Smooth muscle cell (in vitro differentiated cells): ENCODE data around the gene STK32C. TPM values are rescaled to one million over a fixed set of nuclear protein-coding genes. Genes with fewer than 3 reads are reported as not detected.

Experiments
- DNase-seq: peaks from one replicate; lab custom pipeline; 2025; ENCODE audit not compliant: unreplicated experiment; lab: John Stamatoyannopoulos, UW
- H2AFZ ChIP-seq: fragments of 200-600 bp; sonication (generic); 2 replicates; pipeline ENCODE4 v1.6.0; 2016; ENCODE audit warnings: antibody characterized with exemption, low read depth, mild to moderate bottlenecking
- H3F3A ChIP-seq: fragments of 200-600 bp; sonication (generic); 2 replicates; pipeline ENCODE4 v1.6.0; 2017; ENCODE audit warnings: antibody characterized with exemption, low read depth
- H3K27ac ChIP-seq: fragments of 200-600 bp; sonication (generic); 2 replicates; pipeline ENCODE4 v1.5.1; 2016; ENCODE audit warnings: low read depth, mild to moderate bottlenecking
- H3K27me3 ChIP-seq: fragments of 200-600 bp; sonication (generic); 2 replicates; pipeline ENCODE4 v1.6.1; 2016; ENCODE audit warnings: low read depth, mild to moderate bottlenecking
- H3K36me3 ChIP-seq: fragments of 200-600 bp; sonication (generic); 2 replicates; pipeline ENCODE4 v1.5.1; 2016; ENCODE audit warnings: low read depth
- H3K4me1 ChIP-seq: fragments of 200-600 bp; sonication (generic); 2 replicates; pipeline ENCODE4 v1.5.1; 2016; ENCODE audit warnings: low read depth
- H3K4me2 ChIP-seq: fragments of 200-600 bp; sonication (generic); 2 replicates; pipeline ENCODE4 v1.6.0; 2016; ENCODE audit warnings: mild to moderate bottlenecking
- H3K4me3 ChIP-seq: fragments of 200-600 bp; sonication (generic); 2 replicates; pipeline ENCODE4 v1.5.1; 2016; ENCODE audit warnings: mild to moderate bottlenecking
- H3K79me2 ChIP-seq: fragments of 200-600 bp; sonication (generic); 2 replicates; pipeline ENCODE4 v1.6.0; 2016; ENCODE audit warnings: low read depth, mild to moderate bottlenecking
- H3K9ac ChIP-seq: fragments of 200-600 bp; sonication (generic); 2 replicates; pipeline ENCODE4 v1.6.0; 2016; ENCODE audit warnings: low read depth
- H3K9me3 ChIP-seq: fragments of 200-600 bp; sonication (generic); replicated peaks from 2 replicates; pipeline ENCODE4 v1.5.1; 2016; ENCODE audit warnings: low read depth
- H4K20me1 ChIP-seq: fragments of 200-600 bp; sonication (generic); 2 replicates; pipeline ENCODE4 v1.6.0; 2016; ENCODE audit warnings: low read depth
- WGBS: methylation state at CpG from one replicate; pipeline ENCODE4 v1.1.7; 2016; ENCODE audit warnings: low lambda C conversion rate; 5-methylcytosine and 5-hydroxymethylcytosine counted together
- polyA plus RNA-seq: library from polyadenylated mRNA; unstranded; fragments of >200 nt; fragmentation: Nextera tagmentation; extraction: Ambion mirVana; gene quantifications from 2 replicates; pipeline ENCODE4 v1.2.1, GENCODE V29; 2016
- total RNA-seq: library from RNA; depleted of rRNA; stranded (reverse); fragments of >200 nt; gene quantifications from 2 replicates; pipeline ENCODE4 v1.2.3, GENCODE V29; 2014
- TF ChIP-seq, protein P1 (sequence below): fragments of 200-600 bp; sonication (generic); IDR thresholded peaks from 2 replicates; pipeline ENCODE4 v1.5.1; 2017; ENCODE audit warnings: borderline replicate concordance, mild to moderate bottlenecking, antibody characterized with exemption; ENCODE audit not compliant: insufficient read depth, poor library complexity, severe bottlenecking

The STK32C gene
- total and polyA plus RNA-seq, 2 experiments from 2014 or later: 2.3 to 13.2 TPM

DNA sequence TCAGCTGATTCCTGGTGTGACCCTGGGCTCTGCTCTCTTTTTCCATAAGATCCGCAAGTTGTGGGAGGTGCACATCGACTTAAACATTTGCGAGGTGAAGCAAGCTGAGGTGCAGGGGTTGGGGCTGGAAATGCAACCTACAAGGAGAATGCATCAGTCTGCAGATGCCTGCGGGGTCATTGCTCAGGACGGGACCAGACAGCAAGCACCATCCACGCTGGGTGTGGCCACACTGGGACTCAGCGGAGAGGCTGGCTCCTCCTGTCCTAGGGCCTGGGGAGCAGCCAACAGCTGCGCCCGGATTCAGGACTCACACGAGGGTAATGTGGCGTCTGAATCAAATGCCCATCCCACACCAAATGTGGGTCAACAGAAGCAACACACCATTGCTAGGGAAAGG, 33.8 kb downstream of the STK32C start:
- H3K4me3 ChIP-seq: no peak overlapping the region
- H3K27ac ChIP-seq: no peak overlapping the region
- no peak overlapping the region for H3K4me2 ChIP-seq
- H3K4me1 ChIP-seq: no peaks in the 10 kb centered on the region
- no peaks in the 10 kb centered on the region for H3F3A ChIP-seq
- no peak overlapping the region for H2AFZ ChIP-seq
- no peaks in the 10 kb centered on the region for H3K9me3 ChIP-seq
- WGBS: 87% methylated on average over 11 of the region's 11 CpGs
- H3K27me3 ChIP-seq: no peaks in the 10 kb centered on the region
- TF ChIP-seq, protein P1, sequence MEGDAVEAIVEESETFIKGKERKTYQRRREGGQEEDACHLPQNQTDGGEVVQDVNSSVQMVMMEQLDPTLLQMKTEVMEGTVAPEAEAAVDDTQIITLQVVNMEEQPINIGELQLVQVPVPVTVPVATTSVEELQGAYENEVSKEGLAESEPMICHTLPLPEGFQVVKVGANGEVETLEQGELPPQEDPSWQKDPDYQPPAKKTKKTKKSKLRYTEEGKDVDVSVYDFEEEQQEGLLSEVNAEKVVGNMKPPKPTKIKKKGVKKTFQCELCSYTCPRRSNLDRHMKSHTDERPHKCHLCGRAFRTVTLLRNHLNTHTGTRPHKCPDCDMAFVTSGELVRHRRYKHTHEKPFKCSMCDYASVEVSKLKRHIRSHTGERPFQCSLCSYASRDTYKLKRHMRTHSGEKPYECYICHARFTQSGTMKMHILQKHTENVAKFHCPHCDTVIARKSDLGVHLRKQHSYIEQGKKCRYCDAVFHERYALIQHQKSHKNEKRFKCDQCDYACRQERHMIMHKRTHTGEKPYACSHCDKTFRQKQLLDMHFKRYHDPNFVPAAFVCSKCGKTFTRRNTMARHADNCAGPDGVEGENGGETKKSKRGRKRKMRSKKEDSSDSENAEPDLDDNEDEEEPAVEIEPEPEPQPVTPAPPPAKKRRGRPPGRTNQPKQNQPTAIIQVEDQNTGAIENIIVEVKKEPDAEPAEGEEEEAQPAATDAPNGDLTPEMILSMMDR: no peak
- no peaks in the 10 kb centered on the region for H3K36me3 ChIP-seq
- no peaks in the 10 kb centered on the region for H3K79me2 ChIP-seq
- no peak overlapping the region for H3K9ac ChIP-seq
- DNase-seq: no peak
- no peaks in the 10 kb centered on the region for H4K20me1 ChIP-seq

DNA sequence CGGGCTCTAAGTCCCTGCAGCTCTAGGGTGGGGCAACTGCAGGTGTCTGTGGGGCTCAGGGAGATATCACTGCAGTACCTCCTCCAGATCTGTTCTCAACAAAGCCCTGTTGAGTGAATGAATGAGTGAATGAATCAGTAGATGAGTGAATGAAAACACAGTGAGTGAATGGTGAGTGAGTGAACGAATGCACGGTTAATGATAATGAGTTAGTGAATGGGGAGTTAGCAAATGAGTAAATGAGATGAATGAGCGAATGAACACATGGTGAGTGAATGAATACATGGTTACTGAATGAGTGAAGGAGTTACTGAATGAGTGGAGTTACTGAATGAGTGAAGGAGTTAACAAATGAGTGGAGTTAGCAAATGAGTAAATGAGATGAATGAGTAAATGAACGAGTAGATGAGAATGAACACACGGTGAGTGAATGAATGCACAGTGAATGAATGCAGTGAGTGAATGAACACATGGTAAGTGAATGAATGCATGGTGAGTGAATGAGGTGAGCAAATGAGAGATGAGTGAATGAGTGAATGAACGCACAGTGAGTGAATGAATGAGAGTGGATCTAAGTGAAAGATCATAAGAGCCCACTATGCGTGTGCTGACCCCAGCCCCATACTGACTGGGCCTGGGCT, 34.3 kb downstream of the STK32C start:
- Histone ChIP-seq H3K4me1 (no peaks in the 10 kb centered on the region), H3K27me3 (no peaks in the 10 kb centered on the region), H4K20me1 (no peaks in the 10 kb centered on the region), H3K27ac (no peak overlapping the region), H3K36me3 (no peaks in the 10 kb centered on the region), H3K9me3 (no peaks in the 10 kb centered on the region), H3K4me2 (no peak overlapping the region), H3K9ac (no peak overlapping the region), H3F3A (no peaks in the 10 kb centered on the region), H2AFZ (no peak overlapping the region), H3K4me3 (no peak overlapping the region), H3K79me2 (no peaks in the 10 kb centered on the region)
- TF ChIP-seq, protein P1: no peak
- 94% methylated on average over 8 of the region's 8 CpGs for WGBS
- no peak for DNase-seq

DNA sequence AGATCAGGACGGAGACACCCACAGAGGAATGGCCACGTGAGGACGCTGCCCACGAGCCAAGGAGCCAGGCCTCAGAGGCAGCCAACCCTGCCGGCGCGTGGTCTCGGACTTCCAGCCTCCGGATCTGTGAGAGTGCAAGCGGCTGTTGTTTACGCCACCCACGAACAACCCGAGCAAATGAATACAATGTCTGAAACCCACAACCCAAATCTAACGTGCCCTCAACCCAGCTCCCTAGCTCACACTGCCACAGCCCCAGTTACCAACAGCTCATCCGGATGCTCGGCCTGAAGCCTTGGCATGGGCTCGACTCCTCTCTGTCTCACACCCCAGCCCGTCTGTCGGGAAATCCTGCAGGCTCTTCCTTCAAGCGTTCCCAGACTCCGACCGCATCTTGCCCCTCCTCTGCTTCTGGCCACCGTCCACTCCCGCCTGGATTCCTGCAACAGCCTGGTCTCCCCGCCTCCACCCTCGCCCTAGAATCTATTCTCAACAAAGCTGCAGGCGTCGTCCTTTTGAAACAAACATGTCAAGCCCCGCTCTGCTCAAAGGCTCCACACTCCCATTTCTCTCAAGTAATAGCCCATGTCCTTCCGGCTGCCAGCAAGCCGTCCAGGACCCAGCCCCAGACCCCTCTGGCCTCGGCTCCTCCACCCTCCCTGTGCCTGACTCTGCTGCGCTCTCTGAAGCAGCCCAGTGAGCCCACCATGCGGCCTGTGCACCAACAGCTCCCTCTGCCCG, 35.3 kb downstream of the STK32C start:
- no peaks in the 10 kb centered on the region for H3K79me2 ChIP-seq
- H3K4me2 ChIP-seq: no peak overlapping the region
- no peaks in the 10 kb centered on the region for H4K20me1 ChIP-seq
- no peak overlapping the region for H3K9ac ChIP-seq
- 61% methylated on average over 34 of the region's 35 CpGs for WGBS
- H3K4me1 ChIP-seq: no peaks in the 10 kb centered on the region
- DNase-seq: no peak
- no peaks in the 10 kb centered on the region for H3K27me3 ChIP-seq
- no peaks in the 10 kb centered on the region for H3F3A ChIP-seq
- H3K4me3 ChIP-seq: no peak overlapping the region
- no peak overlapping the region for H3K27ac ChIP-seq
- no peak overlapping the region for H2AFZ ChIP-seq
- no peaks in the 10 kb centered on the region for H3K36me3 ChIP-seq
- TF ChIP-seq, protein P1: no peak
- H3K9me3 ChIP-seq: no peaks in the 10 kb centered on the region
